Mesothelial cell of epicardium (in vitro differentiated cells): ENCODE data around the gene SDF4. TPM values are rescaled to one million over a fixed set of nuclear protein-coding genes. Genes with fewer than 3 reads are reported as not detected.

Experiments used
- DNase-seq, 2 experiments: peaks; one replicate each; pipeline ENCODE4 v3.0.0; 2021; ENCODE audit warnings: low spot score in 2 of 2; ENCODE audit not compliant: unreplicated experiment in 2 of 2
- H3K27ac Mint-ChIP-seq: 2 replicates; pipeline ENCODE4 v1.8.0; 2021; ENCODE audit warnings: mixed read lengths
- H3K27me3 Mint-ChIP-seq: 2 replicates; pipeline ENCODE4 v1.8.0; 2021; ENCODE audit warnings: low read depth, mixed read lengths
- H3K36me3 Mint-ChIP-seq: 2 replicates; pipeline ENCODE4 v1.8.0; 2021; ENCODE audit warnings: mixed read lengths
- H3K4me1 Mint-ChIP-seq: 2 replicates; pipeline ENCODE4 v1.8.0; 2021; ENCODE audit warnings: mixed read lengths
- H3K4me3 Mint-ChIP-seq: 2 replicates; pipeline ENCODE4 v1.8.0; 2021; ENCODE audit warnings: mild to moderate bottlenecking, moderate library complexity, mixed read lengths
- H3K9me3 Mint-ChIP-seq: 2 replicates; pipeline ENCODE4 v1.8.0; 2021; ENCODE audit warnings: mixed read lengths
- CTCF ChIP-seq: fragments of 200-600 bp; sonication (generic); IDR thresholded peaks from one replicate; pipeline ENCODE4 v1.5.0; 2021; ENCODE audit warnings: antibody characterized with exemption; ENCODE audit not compliant: unreplicated experiment
- total RNA-seq: library from RNA; stranded (reverse); gene quantifications from 3 replicates; pipeline ENCODE4 v1.2.1, GENCODE V29; 2021

SDF4 gene
- total RNA-seq, 1 donor from 2014 or later: 108 TPM

GRCh38 chr1:1235016-1235744 lies 3.4 kb upstream of the SDF4 start:
- DNase-seq: no peak
- peaks cover 27% of the 10 kb centered on the region for H3K4me1 Mint-ChIP-seq
- H3K27ac Mint-ChIP-seq: no peak overlapping the region
- no peaks in the 10 kb centered on the region for H3K27me3 Mint-ChIP-seq
- H3K9me3 Mint-ChIP-seq: peaks cover 4% of the 10 kb centered on the region
- no peak overlapping the region for H3K4me3 Mint-ChIP-seq
- no peak for TF ChIP-seq CTCF
- H3K36me3 Mint-ChIP-seq: peaks cover 15% of the 10 kb centered on the region

DNA sequence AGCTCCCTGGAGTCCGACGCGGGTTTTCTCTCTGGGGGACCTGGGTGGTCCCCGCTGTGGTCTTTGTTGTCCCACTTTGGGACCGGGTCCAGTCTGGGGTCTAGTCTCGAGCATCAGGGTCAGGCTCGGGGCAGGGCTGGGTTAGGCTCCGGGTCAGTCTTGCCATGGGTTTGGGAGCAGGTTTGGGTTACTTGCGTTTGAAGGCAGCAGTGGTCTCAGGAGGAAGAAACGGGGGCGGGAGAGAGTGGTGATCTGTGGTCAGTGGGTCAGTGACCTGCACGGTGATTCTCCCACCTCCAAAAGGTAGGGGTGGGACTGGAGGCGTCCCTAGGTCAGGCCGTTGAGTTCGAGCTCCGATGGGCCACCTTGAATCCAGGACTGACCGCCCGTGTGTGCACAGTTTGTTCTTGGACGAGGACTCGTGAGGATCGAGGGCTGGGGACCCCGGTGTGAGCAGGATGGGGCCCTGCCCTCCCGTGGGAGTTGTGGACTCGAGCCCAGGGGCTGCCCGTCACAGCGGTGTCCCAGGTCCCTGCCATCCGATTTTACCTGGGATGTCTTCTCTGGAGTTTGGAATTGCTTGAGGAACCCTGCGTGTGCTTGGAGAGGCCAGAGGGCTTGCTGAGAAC lies 2.5 kb upstream of the SDF4 start:
- Mint-ChIP-seq H3K4me3 (peak overlapping the region; percentile 57), H3K4me1 (peaks cover 29% of the 10 kb centered on the region)

GRCh38 chr1:1233567-1233892 lies 1.7 kb upstream of the SDF4 start:
- H3K4me3 Mint-ChIP-seq: peak overlapping the region; percentile 57
- no peak for DNase-seq

More for the DNA sequence above, 2.5 kb upstream of the SDF4 start:
- peaks cover 4% of the 10 kb centered on the region for H3K9me3 Mint-ChIP-seq
- TF ChIP-seq CTCF: no peak
- H3K27ac Mint-ChIP-seq: peak overlapping the region; percentile 67
- no peak for DNase-seq
- no peaks in the 10 kb centered on the region for H3K27me3 Mint-ChIP-seq
- peaks cover 15% of the 10 kb centered on the region for H3K36me3 Mint-ChIP-seq

DNA sequence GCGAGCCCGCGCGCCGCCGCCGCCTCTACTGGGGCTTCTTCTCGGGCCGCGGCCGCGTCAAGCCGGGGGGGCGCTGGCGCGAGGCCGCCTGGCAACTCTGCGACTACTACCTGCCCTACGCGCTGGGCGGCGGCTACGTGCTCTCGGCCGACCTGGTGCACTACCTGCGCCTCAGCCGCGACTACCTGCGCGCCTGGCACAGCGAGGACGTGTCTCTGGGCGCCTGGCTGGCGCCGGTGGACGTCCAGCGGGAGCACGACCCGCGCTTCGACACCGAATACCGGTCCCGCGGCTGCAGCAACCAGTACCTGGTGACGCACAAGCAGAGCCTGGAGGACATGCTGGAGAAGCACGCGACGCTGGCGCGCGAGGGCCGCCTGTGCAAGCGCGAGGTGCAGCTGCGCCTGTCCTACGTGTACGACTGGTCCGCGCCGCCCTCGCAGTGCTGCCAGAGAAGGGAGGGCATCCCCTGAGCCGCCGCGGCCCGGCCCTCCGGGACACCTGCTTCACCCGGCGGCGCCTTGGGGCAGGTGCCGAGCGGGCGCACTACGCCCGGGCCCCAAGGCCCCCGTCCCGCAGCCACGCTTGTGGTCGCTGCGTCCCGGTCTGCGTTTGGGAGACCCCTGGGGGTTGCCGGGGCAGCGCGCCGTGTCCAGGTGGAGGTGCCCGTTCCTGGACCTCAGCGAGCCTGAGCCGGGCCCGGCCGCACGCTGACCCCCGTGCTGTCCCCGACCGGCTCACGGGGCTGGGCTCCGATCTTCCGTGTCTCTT lies 1.2 kb upstream of the SDF4 start:
- H3K27me3 Mint-ChIP-seq: no peaks in the 10 kb centered on the region
- TF ChIP-seq CTCF: no peak
- H3K9me3 Mint-ChIP-seq: peaks cover 4% of the 10 kb centered on the region
- no peak for DNase-seq
- peak overlapping the region; percentile 57 for H3K4me3 Mint-ChIP-seq
- H3K36me3 Mint-ChIP-seq: peaks cover 15% of the 10 kb centered on the region
- H3K27ac Mint-ChIP-seq: peak overlapping the region; percentile 67
- H3K4me1 Mint-ChIP-seq: peaks cover 27% of the 10 kb centered on the region

More at GRCh38 chr1:1233567-1233892, 1.7 kb upstream of the SDF4 start:
- no peak for TF ChIP-seq CTCF
- Mint-ChIP-seq H3K36me3 (peaks cover 15% of the 10 kb centered on the region), H3K9me3 (peaks cover 4% of the 10 kb centered on the region), H3K27ac (peak overlapping the region; percentile 67), H3K27me3 (no peaks in the 10 kb centered on the region), H3K4me1 (peaks cover 27% of the 10 kb centered on the region)

GRCh38 chr1:1232208-1232795 lies 501 bp upstream of the SDF4 start, which contains the start of gene B3GALT6:
TSS of gene B3GALT6 (plus strand) at chr1:1232237. CDS start at chr1:1232279, 42 bp downstream.
- peak within 1 kb of the TSS; percentile 94 for H3K27ac Mint-ChIP-seq
- peaks cover 15% of the 10 kb centered on the region for H3K36me3 Mint-ChIP-seq
- no peak for TF ChIP-seq CTCF
- DNase-seq: no peak
- peaks cover 27% of the 10 kb centered on the region for H3K4me1 Mint-ChIP-seq
- no peaks in the 10 kb centered on the region for H3K27me3 Mint-ChIP-seq
- peaks cover 4% of the 10 kb centered on the region for H3K9me3 Mint-ChIP-seq
- H3K4me3 Mint-ChIP-seq: peak within 1 kb of the TSS; percentile 84
